ENCODE data around the gene VTI1A.
"Not testable (repeated sequence)": the region's sequence is repeated elsewhere in the genome, so short reads cannot be mapped to it uniquely, and the experiment has no call there.

The VTI1A gene

GRCh38 chr10:112842832-112843360 lies 395.9 kb downstream of the VTI1A start:
- peak; percentile 8 for DNase-seq

- no peak for DNase-seq
Observed at GRCh38 chr10:112843623-112844022, 396.6 kb downstream of the VTI1A start.

GRCh38 chr10:112844681-112845544 lies 397.9 kb downstream of the VTI1A start:
- DNase-seq = no peak

GRCh38 chr10:112847778-112848177 lies 400.8 kb downstream of the VTI1A start:
- DNase-seq = no peak

- DNase-seq = no peak
Observed at GRCh38 chr10:112848228-112848627, 401.2 kb downstream of the VTI1A start.

GRCh38 chr10:112848868-112849430 lies 401.9 kb downstream of the VTI1A start:
- no peak for DNase-seq

GRCh38 chr10:112849546-112849945 lies 402.5 kb downstream of the VTI1A start:
- DNase-seq = no peak

- DNase-seq = no peak
Observed at GRCh38 chr10:112851181-112851580, 404.2 kb downstream of the VTI1A start.

- no peak for DNase-seq
Observed at GRCh38 chr10:112851588-112852211, 404.7 kb downstream of the VTI1A start.

- DNase-seq = peak; percentile 30
Observed at GRCh38 chr10:112852306-112852705, 405.3 kb downstream of the VTI1A start.

- no peak for DNase-seq
Observed at GRCh38 chr10:112855134-112855533, 408.1 kb downstream of the VTI1A start.

GRCh38 chr10:112857493-112857892 lies 410.5 kb downstream of the VTI1A start:
- DNase-seq = no peak

GRCh38 chr10:112858986-112859651 lies 412.1 kb downstream of the VTI1A start:
- no peak for DNase-seq

GRCh38 chr10:112859793-112860192 lies 412.8 kb downstream of the VTI1A start:
- no peak for DNase-seq

- not testable (repeated sequence) for DNase-seq
Observed at GRCh38 chr10:112863461-112863860, 416.4 kb downstream of the VTI1A start.
